Neural progenitor cell (in vitro differentiated cells): Measurements from ENCODE around the gene CPNE4.

Experiments
- EZH2 ChIP-seq: fragments of 200-600 bp; sonication (generic); IDR thresholded peaks from 2 replicates; pipeline ENCODE4 v1.6.1; 2017; ENCODE audit warnings: antibody characterized with exemption, mild to moderate bottlenecking, moderate library complexity
- EZH2phosphoT487 ChIP-seq: fragments of 200-600 bp; sonication (generic); IDR thresholded peaks from 2 replicates; pipeline ENCODE4 v1.6.1; 2017; ENCODE audit warnings: antibody characterized with exemption
- TF ChIP-seq, protein P1 (sequence below): fragments of 200-600 bp; sonication (generic); IDR thresholded peaks from 2 replicates; pipeline ENCODE4 v1.5.1; 2017; ENCODE audit warnings: antibody characterized with exemption, mild to moderate bottlenecking

DNA sequence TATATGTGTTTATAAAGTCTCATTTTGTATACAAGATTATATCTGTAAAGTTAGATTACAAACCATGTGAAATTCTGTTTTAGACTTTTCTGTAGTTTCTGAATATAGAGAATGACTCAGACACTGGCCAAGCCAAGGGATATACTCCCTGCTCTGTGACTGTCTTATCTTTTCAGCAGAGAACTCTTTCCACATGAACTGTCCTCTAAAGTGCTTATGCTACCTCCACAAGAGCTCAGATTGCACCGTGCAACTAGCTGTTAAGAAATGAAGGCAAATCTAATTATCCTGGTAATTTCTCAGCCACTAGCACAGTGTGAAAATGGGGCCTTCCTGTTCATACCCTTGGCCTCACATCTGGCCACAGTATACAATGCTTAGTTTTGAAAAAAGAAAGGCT, 44.3 kb upstream of the CPNE4 start:
- TF ChIP-seq, protein P1, sequence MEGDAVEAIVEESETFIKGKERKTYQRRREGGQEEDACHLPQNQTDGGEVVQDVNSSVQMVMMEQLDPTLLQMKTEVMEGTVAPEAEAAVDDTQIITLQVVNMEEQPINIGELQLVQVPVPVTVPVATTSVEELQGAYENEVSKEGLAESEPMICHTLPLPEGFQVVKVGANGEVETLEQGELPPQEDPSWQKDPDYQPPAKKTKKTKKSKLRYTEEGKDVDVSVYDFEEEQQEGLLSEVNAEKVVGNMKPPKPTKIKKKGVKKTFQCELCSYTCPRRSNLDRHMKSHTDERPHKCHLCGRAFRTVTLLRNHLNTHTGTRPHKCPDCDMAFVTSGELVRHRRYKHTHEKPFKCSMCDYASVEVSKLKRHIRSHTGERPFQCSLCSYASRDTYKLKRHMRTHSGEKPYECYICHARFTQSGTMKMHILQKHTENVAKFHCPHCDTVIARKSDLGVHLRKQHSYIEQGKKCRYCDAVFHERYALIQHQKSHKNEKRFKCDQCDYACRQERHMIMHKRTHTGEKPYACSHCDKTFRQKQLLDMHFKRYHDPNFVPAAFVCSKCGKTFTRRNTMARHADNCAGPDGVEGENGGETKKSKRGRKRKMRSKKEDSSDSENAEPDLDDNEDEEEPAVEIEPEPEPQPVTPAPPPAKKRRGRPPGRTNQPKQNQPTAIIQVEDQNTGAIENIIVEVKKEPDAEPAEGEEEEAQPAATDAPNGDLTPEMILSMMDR, result no peak
- TF ChIP-seq EZH2phosphoT487, result no peak
- TF ChIP-seq EZH2, result no peak
